ENCODE data around the gene MEIOC.

DNA sequence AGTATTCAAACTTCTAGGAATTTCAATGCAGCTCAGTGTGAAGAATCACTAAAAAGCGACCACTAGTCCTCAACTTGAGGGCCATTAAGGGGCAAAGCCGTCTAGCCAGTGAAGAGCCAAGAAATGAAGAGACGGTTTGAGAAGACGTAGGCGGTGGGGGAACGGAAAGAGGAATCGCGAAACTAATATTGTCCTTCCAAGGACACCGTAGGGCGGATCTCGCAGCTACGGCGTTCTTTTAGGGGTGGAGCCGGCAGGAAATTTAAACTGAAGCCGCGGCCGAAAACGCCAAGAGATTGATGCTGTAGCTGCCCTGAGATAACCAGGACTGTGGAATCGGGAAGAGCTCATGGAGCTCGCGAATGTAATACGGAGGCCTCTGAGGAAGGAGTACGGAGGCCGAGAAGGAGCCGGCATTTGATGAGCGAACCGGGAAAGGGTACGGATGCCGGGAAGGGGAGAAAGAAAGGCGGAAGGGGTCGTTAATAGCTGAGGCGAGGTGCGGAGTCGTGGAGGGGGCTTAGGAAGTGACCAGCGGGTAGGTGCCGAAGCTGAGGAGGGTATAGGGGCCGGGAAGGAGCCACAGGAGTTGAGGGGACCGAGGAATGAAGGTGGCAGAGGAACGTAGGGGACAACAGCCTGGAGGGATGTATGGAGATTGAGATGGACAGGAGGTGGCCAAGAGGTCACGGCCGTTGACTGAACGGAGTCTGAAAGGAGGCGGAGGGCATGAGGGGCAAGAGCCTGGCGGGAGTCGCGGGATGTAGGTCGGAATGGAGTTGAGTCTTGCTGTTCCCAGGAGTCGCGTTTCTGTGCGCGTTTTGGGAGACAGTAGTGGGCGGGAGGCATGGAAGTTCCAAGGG lies 52.4 kb downstream of the MEIOC start, which contains the start of gene DBF4B:
- TF ChIP-seq, protein P1, sequence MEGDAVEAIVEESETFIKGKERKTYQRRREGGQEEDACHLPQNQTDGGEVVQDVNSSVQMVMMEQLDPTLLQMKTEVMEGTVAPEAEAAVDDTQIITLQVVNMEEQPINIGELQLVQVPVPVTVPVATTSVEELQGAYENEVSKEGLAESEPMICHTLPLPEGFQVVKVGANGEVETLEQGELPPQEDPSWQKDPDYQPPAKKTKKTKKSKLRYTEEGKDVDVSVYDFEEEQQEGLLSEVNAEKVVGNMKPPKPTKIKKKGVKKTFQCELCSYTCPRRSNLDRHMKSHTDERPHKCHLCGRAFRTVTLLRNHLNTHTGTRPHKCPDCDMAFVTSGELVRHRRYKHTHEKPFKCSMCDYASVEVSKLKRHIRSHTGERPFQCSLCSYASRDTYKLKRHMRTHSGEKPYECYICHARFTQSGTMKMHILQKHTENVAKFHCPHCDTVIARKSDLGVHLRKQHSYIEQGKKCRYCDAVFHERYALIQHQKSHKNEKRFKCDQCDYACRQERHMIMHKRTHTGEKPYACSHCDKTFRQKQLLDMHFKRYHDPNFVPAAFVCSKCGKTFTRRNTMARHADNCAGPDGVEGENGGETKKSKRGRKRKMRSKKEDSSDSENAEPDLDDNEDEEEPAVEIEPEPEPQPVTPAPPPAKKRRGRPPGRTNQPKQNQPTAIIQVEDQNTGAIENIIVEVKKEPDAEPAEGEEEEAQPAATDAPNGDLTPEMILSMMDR (IDR thresholded peaks at IDR 0.05 in 4 of 5, conservative IDR thresholded peaks at IDR 0.05 in 1 of 5): peak in 2 of 5 experiments; percentile 67 to 81
- TF ChIP-seq POLR2A (IDR thresholded peaks at IDR 0.05): no peak

All from gastrocnemius medialis (tissue), 4 donors.